Activated naive CD8-positive, alpha-beta T cell treated with anti-CD3 and anti-CD28 coated beads, Interleukin-2, amount 50 U/mL, for 24 hours (primary cell): Measurements from ENCODE around the gene DNAH7.

ENCODE experiments used
- ATAC-seq: fragments of 150-1000 bp; cut with Tn5 transposase; one replicate; pipeline ENCODE4 v1.10.0; 2021
- DNase-seq: peaks from one replicate; pipeline ENCODE4 v3.0.0; 2021
- H3K27ac Mint-ChIP-seq: one replicate; pipeline ENCODE4 v1.8.0; 2021; ENCODE audit warnings: mild to moderate bottlenecking, mixed read lengths
- H3K27me3 Mint-ChIP-seq: one replicate; pipeline ENCODE4 v1.8.0; 2021; ENCODE audit warnings: mixed read lengths
- H3K36me3 Mint-ChIP-seq: one replicate; pipeline ENCODE4 v1.8.0; 2021; ENCODE audit warnings: low read depth, mixed read lengths
- H3K4me1 Mint-ChIP-seq: one replicate; pipeline ENCODE4 v1.8.0; 2021; ENCODE audit warnings: mixed read lengths
- H3K4me3 Mint-ChIP-seq: one replicate; pipeline ENCODE4 v1.8.0; 2021; ENCODE audit warnings: mild to moderate bottlenecking, moderate library complexity, mixed read lengths
- H3K9me3 Mint-ChIP-seq: one replicate; pipeline ENCODE4 v1.8.0; 2021; ENCODE audit warnings: mixed read lengths

The DNAH7 gene

DNA sequence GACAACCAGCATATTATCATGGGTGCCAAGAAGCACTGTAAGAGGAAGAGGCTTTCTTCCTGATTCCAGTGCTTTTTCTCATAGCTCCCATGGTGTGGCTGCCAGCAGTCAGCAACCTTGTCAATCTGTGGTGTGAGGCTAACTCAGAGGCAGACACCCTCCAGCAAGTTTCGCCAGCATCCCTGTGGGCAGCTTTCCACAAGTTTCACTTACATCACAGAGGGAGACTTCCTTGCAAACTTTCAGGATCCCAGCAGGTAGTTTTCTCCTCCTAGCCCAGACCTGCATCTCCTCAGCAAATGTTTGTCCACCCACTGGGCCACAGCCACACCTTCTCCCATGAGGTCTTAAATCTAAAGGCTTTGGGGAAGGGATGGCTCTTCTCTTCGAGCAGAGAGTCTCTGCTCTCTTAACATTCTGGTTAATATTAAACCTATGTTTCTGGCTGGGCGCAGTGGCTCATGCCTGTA lies 9.1 kb downstream of the DNAH7 start:
- ATAC-seq (no peak), DNase-seq (no peak)
- H3K27ac Mint-ChIP-seq: no peak overlapping the region
- H3K36me3 Mint-ChIP-seq: no peaks in the 10 kb centered on the region
- H3K4me1 Mint-ChIP-seq: no peaks in the 10 kb centered on the region
- no peaks in the 10 kb centered on the region for H3K9me3 Mint-ChIP-seq
- H3K4me3 Mint-ChIP-seq: no peak overlapping the region
- no peaks in the 10 kb centered on the region for H3K27me3 Mint-ChIP-seq

DNA sequence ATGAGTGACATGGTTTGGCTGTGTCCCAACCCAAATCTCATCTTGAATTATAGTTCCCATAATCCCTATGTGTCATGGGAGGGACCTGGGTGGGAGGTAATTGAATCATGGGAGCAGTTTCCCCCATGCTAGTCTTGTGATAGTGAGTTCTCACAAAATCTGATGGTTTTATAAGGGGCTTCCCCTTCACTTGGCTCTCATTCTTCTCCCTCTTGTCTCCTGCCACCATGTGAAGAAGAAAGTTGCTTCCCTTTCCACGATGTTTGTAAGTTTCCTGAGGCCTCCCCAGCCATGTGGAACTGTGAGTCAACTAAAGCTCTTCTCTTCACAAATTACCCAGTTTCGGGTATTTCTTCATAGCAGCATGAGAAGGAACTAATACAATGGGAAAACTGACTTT lies 14.0 kb downstream of the DNAH7 start:
- Mint-ChIP-seq H3K9me3 (no peaks in the 10 kb centered on the region), H3K4me3 (no peak overlapping the region), H3K36me3 (no peaks in the 10 kb centered on the region), H3K27me3 (no peaks in the 10 kb centered on the region), H3K27ac (no peak overlapping the region), H3K4me1 (no peaks in the 10 kb centered on the region)
- ATAC-seq: no peak
- DNase-seq: no peak

DNA sequence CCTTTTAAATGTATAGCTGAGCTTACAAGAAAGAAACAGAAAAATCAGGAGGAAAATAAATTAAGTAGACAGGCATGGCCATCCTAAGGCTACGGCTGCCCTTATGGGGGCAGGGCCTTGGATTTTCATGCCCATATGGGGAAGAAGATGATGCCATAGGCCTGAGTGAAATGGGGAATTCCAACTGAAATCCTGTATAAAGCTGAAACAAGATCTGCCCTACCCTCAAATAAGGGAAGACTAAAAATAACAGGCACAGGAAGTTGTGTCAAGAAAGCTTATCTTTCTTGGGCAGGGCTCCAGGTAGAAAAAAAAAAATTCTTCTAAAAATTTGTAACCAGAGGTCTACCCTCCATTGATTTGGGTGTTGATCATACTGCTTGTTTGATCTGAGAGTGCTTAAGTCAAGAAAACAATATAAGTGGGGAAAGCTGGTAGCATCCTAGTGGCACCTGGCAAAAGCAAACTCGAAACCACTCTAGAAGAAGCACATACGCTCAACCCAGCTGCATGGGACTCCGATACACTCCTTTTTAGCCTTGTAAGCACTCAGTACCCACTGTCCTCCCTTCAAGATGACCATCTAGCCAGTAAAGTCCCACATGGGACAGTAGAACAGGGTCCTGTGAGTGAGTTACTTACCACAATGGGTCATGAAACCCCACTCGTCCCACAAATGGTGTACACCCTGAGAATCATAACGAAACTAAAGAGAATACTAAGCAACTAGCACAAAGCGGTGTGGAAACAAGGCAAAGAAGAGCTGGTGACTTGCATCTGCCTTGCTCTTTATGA lies 22.3 kb downstream of the DNAH7 start:
- Mint-ChIP-seq H3K4me3 (no peak overlapping the region), H3K27ac (no peak overlapping the region), H3K4me1 (no peaks in the 10 kb centered on the region), H3K36me3 (no peaks in the 10 kb centered on the region), H3K9me3 (peaks cover 3% of the 10 kb centered on the region), H3K27me3 (peaks cover 2% of the 10 kb centered on the region)
- ATAC-seq (peak; percentile 33), DNase-seq (no peak)

DNA sequence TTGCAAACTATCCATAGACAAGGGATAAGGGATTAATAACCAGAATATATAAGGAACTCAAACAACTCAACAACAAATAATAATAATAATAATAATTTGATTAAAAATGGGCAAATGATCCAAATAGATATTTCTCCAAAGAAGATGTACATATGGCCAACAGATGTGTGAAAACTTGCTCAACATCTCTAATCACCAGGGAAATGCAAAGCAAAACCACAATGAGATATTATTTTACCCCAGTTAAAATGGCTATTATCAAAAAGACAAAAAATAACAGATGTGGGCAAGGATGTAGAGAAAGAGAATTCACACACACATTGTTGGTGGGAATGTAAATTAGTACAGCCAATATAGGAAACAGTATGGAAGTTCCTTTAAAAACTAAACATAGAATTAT lies 26.9 kb downstream of the DNAH7 start:
- no peak overlapping the region for H3K4me3 Mint-ChIP-seq
- H3K9me3 Mint-ChIP-seq: peaks cover 40% of the 10 kb centered on the region
- no peaks in the 10 kb centered on the region for H3K27me3 Mint-ChIP-seq
- DNase-seq (no peak), ATAC-seq (no peak)
- H3K4me1 Mint-ChIP-seq: no peaks in the 10 kb centered on the region
- peaks cover 3% of the 10 kb centered on the region for H3K36me3 Mint-ChIP-seq
- no peak overlapping the region for H3K27ac Mint-ChIP-seq

DNA sequence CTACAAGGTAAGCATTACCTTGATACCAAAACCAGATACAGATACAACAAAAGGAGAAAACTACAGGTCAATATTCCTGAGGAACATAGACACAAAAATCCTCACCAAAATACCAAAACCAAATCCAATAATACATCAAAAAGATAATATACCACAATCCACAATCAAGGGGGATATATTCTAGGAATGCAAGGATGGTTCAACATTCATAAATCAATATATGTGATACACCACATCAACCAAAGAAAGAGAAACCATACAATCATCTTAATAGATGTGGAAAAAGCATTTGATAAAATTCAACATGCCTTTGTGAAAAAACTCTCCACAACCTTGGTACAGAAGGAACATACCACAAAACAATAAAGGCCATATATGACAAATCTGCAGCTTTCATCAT lies 28.4 kb downstream of the DNAH7 start:
- no peaks in the 10 kb centered on the region for H3K4me1 Mint-ChIP-seq
- peaks cover 3% of the 10 kb centered on the region for H3K36me3 Mint-ChIP-seq
- DNase-seq (no peak), ATAC-seq (no peak)
- peaks cover 40% of the 10 kb centered on the region for H3K9me3 Mint-ChIP-seq
- no peak overlapping the region for H3K4me3 Mint-ChIP-seq
- H3K27ac Mint-ChIP-seq: no peak overlapping the region
- peaks cover 3% of the 10 kb centered on the region for H3K27me3 Mint-ChIP-seq

DNA sequence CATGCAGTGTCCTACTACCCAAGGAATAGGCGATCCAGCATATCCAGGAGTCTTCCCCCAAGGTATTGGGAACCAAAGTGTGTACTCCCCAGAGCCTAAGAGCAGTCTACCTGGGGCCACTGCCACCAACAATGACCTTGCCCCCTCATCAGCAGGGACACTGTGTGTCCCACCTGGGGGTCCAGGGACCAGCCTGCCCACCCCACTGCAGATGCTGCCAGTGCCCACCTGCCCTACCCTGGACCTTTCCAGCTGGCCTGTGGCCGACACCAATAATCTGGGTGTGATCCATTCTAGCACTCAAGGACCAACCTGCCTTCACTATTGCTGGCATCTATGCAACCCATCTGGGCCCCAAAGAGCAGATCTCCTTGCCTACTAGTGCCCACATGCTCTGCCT lies 32.2 kb downstream of the DNAH7 start:
- ATAC-seq (no peak), DNase-seq (no peak)
- no peak overlapping the region for H3K4me3 Mint-ChIP-seq
- H3K9me3 Mint-ChIP-seq: peaks cover 47% of the 10 kb centered on the region
- no peak overlapping the region for H3K27ac Mint-ChIP-seq
- H3K36me3 Mint-ChIP-seq: peaks cover 3% of the 10 kb centered on the region
- peaks cover 3% of the 10 kb centered on the region for H3K27me3 Mint-ChIP-seq
- no peaks in the 10 kb centered on the region for H3K4me1 Mint-ChIP-seq

DNA sequence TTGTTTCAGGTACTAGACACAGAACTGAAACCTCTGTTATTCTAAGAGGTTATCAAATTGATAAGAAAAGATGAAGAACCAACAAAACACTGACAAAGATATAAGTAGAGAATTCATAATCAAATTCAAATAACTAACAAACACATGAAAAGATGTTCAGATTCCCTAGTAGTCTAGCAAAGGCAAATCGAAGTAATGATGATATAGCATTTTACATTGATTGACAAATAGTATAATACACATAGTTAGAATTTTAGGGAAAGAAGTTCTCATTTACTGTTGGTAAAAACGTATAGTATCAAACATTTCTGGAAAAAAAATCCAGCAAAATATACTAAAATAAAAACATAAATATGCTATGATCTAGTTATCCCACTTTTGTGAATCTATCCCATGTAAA lies 50.6 kb downstream of the DNAH7 start:
- Mint-ChIP-seq H3K36me3 (no peaks in the 10 kb centered on the region), H3K27ac (no peak overlapping the region), H3K9me3 (no peaks in the 10 kb centered on the region), H3K4me3 (no peak overlapping the region), H3K27me3 (no peaks in the 10 kb centered on the region), H3K4me1 (no peaks in the 10 kb centered on the region)
- ATAC-seq (no peak), DNase-seq (no peak)

DNA sequence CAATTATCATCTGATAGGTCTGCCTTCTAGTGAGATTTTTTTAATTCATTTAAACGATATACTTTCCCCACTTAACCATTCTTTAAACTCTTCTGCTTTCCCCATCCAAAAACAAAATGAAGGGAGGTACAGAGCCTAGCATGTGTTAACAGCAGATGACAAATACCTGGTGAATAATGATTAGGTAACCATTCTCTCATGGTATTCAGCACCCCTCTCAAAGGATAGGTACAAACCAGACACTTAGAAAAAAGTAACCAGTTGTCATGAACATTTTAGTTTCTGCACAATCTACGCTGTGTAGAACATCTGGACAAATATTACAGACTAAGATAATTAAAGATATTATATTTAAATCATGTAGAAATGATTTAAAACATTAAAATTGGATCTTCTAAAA lies 56.3 kb downstream of the DNAH7 start:
- H3K4me1 Mint-ChIP-seq: no peaks in the 10 kb centered on the region
- no peak overlapping the region for H3K27ac Mint-ChIP-seq
- ATAC-seq (no peak), DNase-seq (no peak)
- H3K27me3 Mint-ChIP-seq: no peaks in the 10 kb centered on the region
- no peaks in the 10 kb centered on the region for H3K9me3 Mint-ChIP-seq
- no peak overlapping the region for H3K4me3 Mint-ChIP-seq
- no peaks in the 10 kb centered on the region for H3K36me3 Mint-ChIP-seq

DNA sequence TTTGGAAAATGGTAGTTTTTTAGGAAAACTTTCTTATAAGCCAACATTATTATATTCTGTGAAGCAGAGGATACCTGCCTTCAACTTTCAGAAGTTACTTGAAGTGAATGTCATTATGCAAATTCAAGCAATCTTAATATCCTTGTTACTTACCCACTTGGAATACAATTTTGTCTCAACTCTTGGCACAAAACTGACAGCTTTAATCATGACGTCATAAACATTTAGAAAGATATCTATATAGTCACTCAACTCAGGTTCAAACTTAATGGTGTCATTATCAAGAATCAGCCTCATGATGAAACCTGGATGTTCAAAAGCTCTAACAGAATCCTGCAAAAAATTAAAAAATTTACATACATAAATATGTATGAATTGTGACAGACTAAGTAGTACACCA lies 68.1 kb downstream of the DNAH7 start:
- Mint-ChIP-seq H3K4me3 (no peak overlapping the region), H3K27me3 (no peaks in the 10 kb centered on the region), H3K4me1 (peaks cover 4% of the 10 kb centered on the region), H3K9me3 (peaks cover 10% of the 10 kb centered on the region), H3K27ac (no peak overlapping the region), H3K36me3 (peaks cover 2% of the 10 kb centered on the region)
- ATAC-seq (no peak), DNase-seq (no peak)

DNA sequence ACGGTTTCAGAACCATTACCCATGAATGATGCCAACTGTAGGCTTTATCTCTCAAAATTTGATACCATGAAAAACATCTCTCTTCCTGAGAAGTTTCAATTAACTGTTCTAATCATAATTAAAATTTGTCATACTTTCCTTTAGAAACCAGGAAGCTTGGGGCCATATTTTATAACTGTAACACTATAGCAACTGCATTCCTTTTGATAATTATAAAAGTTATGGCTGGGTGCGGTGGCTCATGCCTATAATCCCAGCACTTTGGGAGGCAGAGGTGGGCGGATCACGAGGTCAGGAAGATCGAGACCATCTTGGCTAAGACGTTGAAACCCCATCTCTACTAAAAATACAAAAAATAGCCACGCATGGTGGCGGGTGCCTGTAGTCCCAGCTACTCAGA lies 70.6 kb downstream of the DNAH7 start:
- no peak overlapping the region for H3K4me3 Mint-ChIP-seq
- no peaks in the 10 kb centered on the region for H3K36me3 Mint-ChIP-seq
- no peak overlapping the region for H3K27ac Mint-ChIP-seq
- no peak for DNase-seq
- H3K9me3 Mint-ChIP-seq: no peaks in the 10 kb centered on the region
- ATAC-seq: no peak
- H3K27me3 Mint-ChIP-seq: no peaks in the 10 kb centered on the region
- peaks cover 4% of the 10 kb centered on the region for H3K4me1 Mint-ChIP-seq

DNA sequence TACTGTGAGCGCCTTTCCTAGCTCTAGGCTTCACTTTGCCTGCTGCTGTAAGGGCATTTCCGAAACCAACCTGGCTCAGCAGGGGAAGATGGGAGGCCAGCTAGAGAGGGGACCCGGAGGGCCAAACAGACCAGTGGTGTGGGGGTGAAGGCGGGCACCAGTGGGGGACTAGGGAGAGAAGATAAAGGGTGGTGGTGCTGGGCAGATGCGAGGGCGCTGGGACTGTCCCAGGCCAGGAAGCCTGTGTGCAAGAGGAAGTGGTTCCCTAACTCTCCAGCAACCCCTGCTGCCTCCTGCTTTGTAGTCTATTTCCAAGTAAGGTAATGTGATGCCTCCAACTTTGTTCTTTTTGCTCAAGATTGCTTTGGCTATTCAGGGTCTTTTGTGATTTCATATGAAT lies 73.1 kb downstream of the DNAH7 start:
- ATAC-seq (no peak), DNase-seq (no peak)
- H3K4me3 Mint-ChIP-seq: no peak overlapping the region
- H3K4me1 Mint-ChIP-seq: peaks cover 4% of the 10 kb centered on the region
- no peaks in the 10 kb centered on the region for H3K9me3 Mint-ChIP-seq
- H3K36me3 Mint-ChIP-seq: no peaks in the 10 kb centered on the region
- no peaks in the 10 kb centered on the region for H3K27me3 Mint-ChIP-seq
- H3K27ac Mint-ChIP-seq: no peak overlapping the region

DNA sequence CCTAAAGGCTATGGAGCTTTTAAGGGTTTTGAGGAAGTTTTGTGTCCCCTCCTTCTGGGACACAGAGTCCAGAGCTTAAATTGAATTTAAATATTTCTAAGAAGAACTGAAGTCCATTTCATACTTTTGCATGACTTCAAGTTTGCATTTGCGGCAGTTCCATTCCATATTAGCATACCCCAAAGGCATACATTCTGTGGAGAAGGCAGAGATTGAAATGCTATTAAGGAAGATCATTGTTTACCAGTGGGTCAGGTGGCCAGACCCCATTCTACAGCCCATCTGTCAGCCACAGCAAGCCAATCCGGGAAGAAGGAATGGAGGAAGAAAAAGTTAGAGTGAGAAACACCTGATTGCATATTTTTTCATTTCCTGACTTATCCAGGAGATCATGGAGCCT lies 75.0 kb downstream of the DNAH7 start:
- peaks cover 4% of the 10 kb centered on the region for H3K4me1 Mint-ChIP-seq
- H3K36me3 Mint-ChIP-seq: no peaks in the 10 kb centered on the region
- H3K4me3 Mint-ChIP-seq: no peak overlapping the region
- ATAC-seq (no peak), DNase-seq (no peak)
- H3K27me3 Mint-ChIP-seq: no peaks in the 10 kb centered on the region
- no peak overlapping the region for H3K27ac Mint-ChIP-seq
- no peaks in the 10 kb centered on the region for H3K9me3 Mint-ChIP-seq

DNA sequence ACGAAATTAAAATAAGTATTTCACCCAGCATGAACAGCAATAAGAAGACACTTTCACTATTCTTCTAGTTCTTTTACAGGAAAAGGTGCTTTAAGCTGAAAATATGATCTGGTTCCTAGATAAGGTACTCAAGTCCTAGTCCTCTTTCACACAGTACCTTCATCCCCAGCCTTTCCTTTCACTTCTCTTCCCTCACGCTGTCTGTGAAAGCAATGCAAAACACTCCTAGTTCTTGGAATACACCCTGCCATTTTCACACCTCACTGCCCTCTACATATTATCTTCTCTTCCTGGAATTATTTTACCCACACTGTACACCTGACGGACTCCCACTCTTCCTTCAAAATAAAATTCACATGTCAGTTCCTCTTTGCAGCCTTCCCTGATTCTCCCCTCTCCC lies 82.9 kb downstream of the DNAH7 start:
- Mint-ChIP-seq H3K27me3 (no peaks in the 10 kb centered on the region), H3K4me3 (no peak overlapping the region), H3K27ac (no peak overlapping the region), H3K9me3 (no peaks in the 10 kb centered on the region), H3K36me3 (no peaks in the 10 kb centered on the region), H3K4me1 (no peaks in the 10 kb centered on the region)
- ATAC-seq: no peak
- DNase-seq: no peak

DNA sequence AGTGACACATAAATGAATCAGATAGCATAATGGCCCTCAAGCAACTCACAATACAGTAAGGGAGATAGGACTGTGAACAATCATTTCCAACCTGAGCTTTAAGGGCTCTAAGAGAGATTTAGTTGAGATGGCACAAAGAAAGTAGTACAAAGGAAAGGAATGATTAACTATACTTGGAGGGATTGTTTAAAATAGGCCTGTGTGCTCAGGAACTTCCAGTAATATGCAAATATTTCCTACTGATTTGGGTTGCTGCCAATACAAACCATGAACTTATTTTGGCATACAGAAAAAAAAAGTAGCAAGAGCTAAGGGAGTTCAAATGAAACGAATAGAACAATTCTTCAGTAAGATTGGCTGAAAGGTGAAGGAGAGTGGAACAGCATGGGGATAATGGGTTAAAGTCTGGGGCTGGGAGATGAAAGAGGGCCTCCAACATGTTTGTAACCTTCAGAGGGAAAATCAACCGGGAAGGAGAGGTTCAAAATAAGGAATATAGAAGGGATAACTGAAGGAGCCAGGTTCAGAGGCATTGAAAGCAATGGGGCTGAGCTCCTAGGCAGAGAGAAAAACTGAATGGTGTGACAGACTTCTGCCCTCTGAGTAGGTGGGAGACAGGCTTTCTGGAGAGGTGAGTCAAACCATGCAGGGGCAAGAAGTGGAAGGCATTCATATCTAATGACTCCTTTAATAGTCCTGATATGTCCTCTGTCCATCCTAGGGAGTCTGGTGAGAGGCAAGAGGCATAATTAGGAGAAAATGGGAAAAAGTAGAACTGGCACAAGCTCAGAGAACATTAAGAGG lies 83.5 kb downstream of the DNAH7 start:
- ATAC-seq: no peak
- peaks cover 2% of the 10 kb centered on the region for H3K9me3 Mint-ChIP-seq
- no peaks in the 10 kb centered on the region for H3K4me1 Mint-ChIP-seq
- H3K36me3 Mint-ChIP-seq: peaks cover 2% of the 10 kb centered on the region
- DNase-seq: no peak
- no peak overlapping the region for H3K27ac Mint-ChIP-seq
- H3K27me3 Mint-ChIP-seq: no peaks in the 10 kb centered on the region
- H3K4me3 Mint-ChIP-seq: no peak overlapping the region

DNA sequence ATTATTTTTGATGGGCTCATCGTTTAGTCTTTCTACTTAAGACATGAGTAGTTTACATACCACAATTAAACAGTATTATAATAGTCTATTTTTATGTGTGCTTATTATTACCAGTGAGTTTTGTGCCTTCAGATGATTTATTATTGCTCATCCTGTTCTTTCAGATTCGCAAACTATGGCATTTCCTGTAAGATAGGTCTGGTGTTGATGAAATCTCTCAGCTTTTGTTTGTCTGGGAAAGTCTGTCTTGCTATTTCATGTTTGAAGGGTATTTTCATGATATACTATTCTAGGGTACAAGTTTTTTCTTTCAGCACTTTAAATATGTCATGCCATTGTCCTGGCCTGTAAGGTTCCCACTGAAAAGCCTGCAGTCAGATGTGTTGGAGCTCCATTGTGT lies 101.3 kb downstream of the DNAH7 start:
- H3K27me3 Mint-ChIP-seq: peaks cover 2% of the 10 kb centered on the region
- H3K4me3 Mint-ChIP-seq: no peak overlapping the region
- no peaks in the 10 kb centered on the region for H3K4me1 Mint-ChIP-seq
- H3K36me3 Mint-ChIP-seq: no peaks in the 10 kb centered on the region
- no peak overlapping the region for H3K27ac Mint-ChIP-seq
- ATAC-seq (no peak), DNase-seq (no peak)
- H3K9me3 Mint-ChIP-seq: no peaks in the 10 kb centered on the region
